ENCODE results near the gene TRNP1. TPM values are rescaled to one million over a fixed set of nuclear protein-coding genes. Genes with fewer than 3 reads are reported as not detected.

TRNP1 gene
- total and polyA plus RNA-seq, 4 donors = 15.0 to 30.8 (median 15.7) TPM

DNA sequence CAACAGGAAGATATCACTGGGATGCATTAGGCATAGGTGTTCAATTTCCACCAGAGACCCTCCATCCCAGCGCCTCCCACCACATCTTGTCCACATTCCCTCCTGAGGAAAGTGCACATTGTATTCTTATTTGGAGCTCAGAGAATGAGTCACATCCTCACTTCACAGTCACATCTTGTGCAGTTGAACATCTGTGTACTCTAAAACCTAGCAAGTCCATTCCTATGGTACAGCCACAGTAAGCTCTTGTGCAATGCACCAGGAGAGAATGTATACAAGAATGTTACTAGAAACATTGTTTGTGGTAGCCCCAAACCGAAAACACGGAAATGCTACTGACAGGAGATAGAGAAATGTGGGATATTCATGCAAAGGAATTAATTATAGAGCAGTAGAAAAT lies 31.7 kb upstream of the TRNP1 start:
- Histone ChIP-seq H3K27ac (ENCODE audit: low read depth in 1 of 2, low read length in 2 of 2) (no peak overlapping the region), H3K27me3 (ENCODE audit: control insufficient read depth in 1 of 2, insufficient read depth in 2 of 2, low read length in 1 of 2) (no peaks in the 10 kb centered on the region), H3K4me1 (ENCODE audit: control insufficient read depth in 1 of 2, insufficient read depth in 2 of 2, low read length in 2 of 2) (no peaks in the 10 kb centered on the region), H3K36me3 (ENCODE audit: control insufficient read depth in 1 of 2, insufficient read depth in 2 of 2, low read length in 1 of 2) (no peaks in the 10 kb centered on the region), H3K4me3 (ENCODE audit: low read length in 2 of 2) (no peak overlapping the region), H3K9me3 (ENCODE audit: control insufficient read depth, low read length) (peaks cover 2% of the 10 kb centered on the region)
- no peak for ATAC-seq (ENCODE audit: low FRiP score)
- intact Hi-C loops (cut with DNase I) = loop anchor here in 1 of 2 donors (10.0 kb wide), 1 partner anchor 133 kb away; no protein-coding TSS in a partner anchor
- WGBS, 2 donors = 67 to 70% methylated on average over 3 of the region's 3 CpGs
- no peak for DNase-seq

DNA sequence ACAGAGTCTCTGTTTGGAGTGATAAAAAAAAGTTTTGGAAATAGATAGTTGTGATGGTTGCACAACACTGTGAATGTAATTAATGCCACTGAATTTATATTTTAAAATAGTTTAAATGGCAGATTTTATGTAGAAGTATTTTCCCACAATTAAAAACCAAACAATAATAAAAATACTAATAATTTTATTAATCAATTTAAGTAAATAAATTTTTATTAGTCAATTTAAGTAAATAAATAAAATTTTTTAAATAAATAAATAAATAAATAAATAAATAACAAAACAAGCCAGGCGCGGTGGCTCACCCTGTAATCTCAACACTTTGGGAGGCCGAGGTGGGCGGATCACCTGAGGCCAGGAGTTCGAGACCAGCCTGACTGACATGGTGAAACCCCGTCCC lies 28.3 kb upstream of the TRNP1 start:
- intact Hi-C loops (cut with DNase I) = loop anchor here in 1 of 2 donors (10.0 kb wide), 1 partner anchor 130 kb away; no protein-coding TSS in a partner anchor
- Histone ChIP-seq H3K36me3 (ENCODE audit: control insufficient read depth in 1 of 2, insufficient read depth in 2 of 2, low read length in 1 of 2) (no peaks in the 10 kb centered on the region), H3K27ac (ENCODE audit: low read depth in 1 of 2, low read length in 2 of 2) (no peak overlapping the region), H3K4me3 (ENCODE audit: low read length in 2 of 2) (no peak overlapping the region), H3K9me3 (ENCODE audit: control insufficient read depth, low read length) (no peaks in the 10 kb centered on the region), H3K27me3 (ENCODE audit: control insufficient read depth in 1 of 2, insufficient read depth in 2 of 2, low read length in 1 of 2) (no peaks in the 10 kb centered on the region), H3K4me1 (ENCODE audit: control insufficient read depth in 1 of 2, insufficient read depth in 2 of 2, low read length in 2 of 2) (no peaks in the 10 kb centered on the region)
- WGBS, 2 donors = 87% methylated on average over 6 of the region's 6 CpGs
- DNase-seq = no peak
- ATAC-seq (ENCODE audit: low FRiP score) = no peak

DNA sequence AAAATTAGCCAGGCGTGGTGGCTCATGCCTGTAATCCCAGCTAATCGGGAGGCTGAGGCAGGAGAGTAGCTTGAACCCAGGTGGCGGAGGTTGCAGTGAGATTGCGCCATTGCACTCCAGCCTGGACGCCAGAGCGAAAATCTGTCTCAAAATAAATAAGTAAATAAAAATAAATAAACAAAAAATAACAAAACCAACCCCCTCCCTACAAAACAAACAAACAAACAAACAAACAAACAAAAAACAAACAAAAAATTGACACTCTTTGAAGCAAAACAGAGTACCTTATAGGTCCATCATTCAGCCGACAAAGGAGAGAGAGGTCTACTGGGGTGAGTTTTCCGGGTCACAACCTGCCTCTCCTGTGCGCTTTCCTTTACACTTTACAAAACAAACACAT lies 27.9 kb upstream of the TRNP1 start:
- H3K27me3 ChIP-seq (ENCODE audit: control insufficient read depth in 1 of 2, insufficient read depth in 2 of 2, low read length in 1 of 2) = no peaks in the 10 kb centered on the region
- H3K4me1 ChIP-seq (ENCODE audit: control insufficient read depth in 1 of 2, insufficient read depth in 2 of 2, low read length in 2 of 2) = no peaks in the 10 kb centered on the region
- no peaks in the 10 kb centered on the region for H3K9me3 ChIP-seq (ENCODE audit: control insufficient read depth, low read length)
- no peak for ATAC-seq (ENCODE audit: low FRiP score)
- no peak for DNase-seq
- no peaks in the 10 kb centered on the region for H3K36me3 ChIP-seq (ENCODE audit: control insufficient read depth in 1 of 2, insufficient read depth in 2 of 2, low read length in 1 of 2)
- no peak overlapping the region for H3K27ac ChIP-seq (ENCODE audit: low read depth in 1 of 2, low read length in 2 of 2)
- no peak overlapping the region for H3K4me3 ChIP-seq (ENCODE audit: low read length in 2 of 2)
- 85 to 93% methylated on average over 9 of the region's 9 CpGs for WGBS, 2 donors
- intact Hi-C loops (cut with DNase I) = loop anchor here (2.0 to 10.0 kb wide), 2 partner anchors 129 to 133 kb away; no protein-coding TSS in a partner anchor

DNA sequence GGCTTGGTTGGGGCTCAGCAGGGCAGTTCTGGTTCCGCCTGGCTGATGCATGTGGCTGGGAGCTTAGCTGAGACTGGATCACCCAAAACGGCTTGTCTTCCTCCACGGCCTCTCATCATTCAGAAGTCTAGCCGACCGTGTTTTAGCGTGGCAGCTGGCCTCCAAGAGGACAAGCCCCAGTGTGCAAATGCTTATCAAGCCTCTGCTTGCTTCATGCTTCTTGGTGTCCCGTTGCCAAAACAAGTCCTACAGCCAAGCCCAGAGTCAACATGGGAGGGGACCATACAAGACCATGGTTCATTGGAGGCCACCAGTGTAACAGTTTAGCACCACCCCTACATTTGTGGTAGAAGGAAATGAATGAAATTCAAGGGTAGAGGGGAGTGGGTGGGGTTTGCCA lies 22.7 kb upstream of the TRNP1 start:
- Histone ChIP-seq H3K4me3 (ENCODE audit: low read length in 2 of 2) (no peak overlapping the region), H3K27ac (ENCODE audit: low read depth in 1 of 2, low read length in 2 of 2) (no peak overlapping the region), H3K27me3 (ENCODE audit: control insufficient read depth in 1 of 2, insufficient read depth in 2 of 2, low read length in 1 of 2) (no peaks in the 10 kb centered on the region), H3K9me3 (ENCODE audit: control insufficient read depth, low read length) (no peaks in the 10 kb centered on the region), H3K36me3 (ENCODE audit: control insufficient read depth in 1 of 2, insufficient read depth in 2 of 2, low read length in 1 of 2) (no peaks in the 10 kb centered on the region), H3K4me1 (ENCODE audit: control insufficient read depth in 1 of 2, insufficient read depth in 2 of 2, low read length in 2 of 2) (no peaks in the 10 kb centered on the region)
- ATAC-seq (ENCODE audit: low FRiP score) (no peak), DNase-seq (no peak)
- 34% methylated on average over 7 of the region's 7 CpGs for WGBS, 2 donors
- intact Hi-C loops (cut with DNase I) = no loop called here

DNA sequence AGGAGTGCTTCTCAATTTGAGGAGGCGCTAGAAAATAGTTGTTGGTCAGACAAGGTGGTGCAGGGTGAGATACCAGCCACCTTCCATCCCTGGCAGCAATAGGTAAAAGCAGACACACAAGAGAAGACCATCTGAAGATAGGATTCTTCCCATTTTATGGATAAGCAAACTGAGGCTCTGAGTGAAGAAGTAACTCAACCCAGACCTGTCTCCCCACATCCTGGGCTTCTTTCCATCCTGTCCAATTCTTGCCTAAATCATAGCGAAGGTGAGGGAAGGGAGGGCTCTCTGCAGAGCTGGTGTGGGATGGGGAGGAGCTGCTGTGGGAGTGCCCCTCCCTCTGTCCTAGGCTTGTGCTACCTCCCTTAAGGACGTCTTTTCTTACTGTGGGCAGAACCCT lies 21.9 kb upstream of the TRNP1 start:
- no peaks in the 10 kb centered on the region for H3K36me3 ChIP-seq (ENCODE audit: control insufficient read depth in 1 of 2, insufficient read depth in 2 of 2, low read length in 1 of 2)
- no peak overlapping the region for H3K4me3 ChIP-seq (ENCODE audit: low read length in 2 of 2)
- intact Hi-C loops (cut with DNase I) = no loop called here
- no peak overlapping the region for H3K27ac ChIP-seq (ENCODE audit: low read depth in 1 of 2, low read length in 2 of 2)
- no peaks in the 10 kb centered on the region for H3K4me1 ChIP-seq (ENCODE audit: control insufficient read depth in 1 of 2, insufficient read depth in 2 of 2, low read length in 2 of 2)
- no peaks in the 10 kb centered on the region for H3K27me3 ChIP-seq (ENCODE audit: control insufficient read depth in 1 of 2, insufficient read depth in 2 of 2, low read length in 1 of 2)
- no peak for DNase-seq
- ATAC-seq (ENCODE audit: low FRiP score) = no peak
- H3K9me3 ChIP-seq (ENCODE audit: control insufficient read depth, low read length) = no peaks in the 10 kb centered on the region
- WGBS, 2 donors = 71 to 72% methylated on average over 3 of the region's 3 CpGs

DNA sequence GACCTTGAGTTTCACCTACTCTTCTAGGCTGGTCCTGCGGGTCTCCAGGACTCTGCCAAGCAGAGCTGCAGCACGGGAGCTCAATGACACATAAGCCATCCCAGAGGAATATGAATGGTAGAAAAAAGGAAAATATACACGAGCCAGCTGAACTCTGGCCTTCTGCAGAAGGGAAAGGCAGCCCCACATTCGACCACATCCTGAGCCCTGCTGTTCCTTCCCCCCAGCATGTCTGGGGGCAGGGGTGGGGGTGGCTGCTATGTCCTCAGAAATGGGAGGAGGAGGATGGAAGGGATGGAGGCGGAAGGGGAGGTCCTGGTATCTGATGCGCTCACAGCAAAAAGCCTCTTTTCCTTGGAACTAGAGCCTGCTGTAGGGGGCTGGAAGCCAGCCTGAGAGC lies 21.1 kb upstream of the TRNP1 start:
- 44 to 47% methylated on average over 6 of the region's 6 CpGs for WGBS, 2 donors
- Histone ChIP-seq H3K36me3 (ENCODE audit: control insufficient read depth in 1 of 2, insufficient read depth in 2 of 2, low read length in 1 of 2) (no peaks in the 10 kb centered on the region), H3K4me3 (ENCODE audit: low read length in 2 of 2) (no peak overlapping the region), H3K9me3 (ENCODE audit: control insufficient read depth, low read length) (no peaks in the 10 kb centered on the region), H3K27me3 (ENCODE audit: control insufficient read depth in 1 of 2, insufficient read depth in 2 of 2, low read length in 1 of 2) (no peaks in the 10 kb centered on the region), H3K4me1 (ENCODE audit: control insufficient read depth in 1 of 2, insufficient read depth in 2 of 2, low read length in 2 of 2) (no peaks in the 10 kb centered on the region), H3K27ac (ENCODE audit: low read depth in 1 of 2, low read length in 2 of 2) (no peak overlapping the region)
- intact Hi-C loops (cut with DNase I) = no loop called here
- ATAC-seq (ENCODE audit: low FRiP score) (no peak), DNase-seq (no peak)

DNA sequence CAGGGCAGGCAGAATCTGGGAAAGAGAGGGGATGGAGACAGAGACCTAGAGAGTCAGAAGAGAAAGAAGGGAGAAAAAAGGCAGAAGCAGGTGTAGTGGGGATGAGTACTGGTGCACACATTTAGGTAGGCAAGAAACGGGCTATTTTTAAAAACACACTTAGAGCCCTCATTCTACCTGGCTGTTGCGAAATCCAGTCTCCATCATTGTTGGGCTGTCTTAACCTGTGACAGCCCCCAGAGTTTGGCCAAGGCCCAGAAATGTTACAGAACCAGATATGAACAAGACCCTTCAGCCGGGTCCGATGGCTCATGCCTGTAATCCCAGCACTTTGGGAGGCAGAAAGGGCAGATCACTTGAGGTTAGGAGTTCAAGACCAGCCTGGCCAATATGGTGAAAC lies 20.7 kb upstream of the TRNP1 start:
- Histone ChIP-seq H3K36me3 (ENCODE audit: control insufficient read depth in 1 of 2, insufficient read depth in 2 of 2, low read length in 1 of 2) (no peaks in the 10 kb centered on the region), H3K9me3 (ENCODE audit: control insufficient read depth, low read length) (no peaks in the 10 kb centered on the region), H3K4me1 (ENCODE audit: control insufficient read depth in 1 of 2, insufficient read depth in 2 of 2, low read length in 2 of 2) (no peaks in the 10 kb centered on the region), H3K27ac (ENCODE audit: low read depth in 1 of 2, low read length in 2 of 2) (no peak overlapping the region), H3K4me3 (ENCODE audit: low read length in 2 of 2) (no peak overlapping the region), H3K27me3 (ENCODE audit: control insufficient read depth in 1 of 2, insufficient read depth in 2 of 2, low read length in 1 of 2) (no peaks in the 10 kb centered on the region)
- DNase-seq (no peak), ATAC-seq (ENCODE audit: low FRiP score) (no peak)
- intact Hi-C loops (cut with DNase I) = no loop called here
- WGBS, 2 donors = 91 to 95% methylated on average over 4 of the region's 4 CpGs

DNA sequence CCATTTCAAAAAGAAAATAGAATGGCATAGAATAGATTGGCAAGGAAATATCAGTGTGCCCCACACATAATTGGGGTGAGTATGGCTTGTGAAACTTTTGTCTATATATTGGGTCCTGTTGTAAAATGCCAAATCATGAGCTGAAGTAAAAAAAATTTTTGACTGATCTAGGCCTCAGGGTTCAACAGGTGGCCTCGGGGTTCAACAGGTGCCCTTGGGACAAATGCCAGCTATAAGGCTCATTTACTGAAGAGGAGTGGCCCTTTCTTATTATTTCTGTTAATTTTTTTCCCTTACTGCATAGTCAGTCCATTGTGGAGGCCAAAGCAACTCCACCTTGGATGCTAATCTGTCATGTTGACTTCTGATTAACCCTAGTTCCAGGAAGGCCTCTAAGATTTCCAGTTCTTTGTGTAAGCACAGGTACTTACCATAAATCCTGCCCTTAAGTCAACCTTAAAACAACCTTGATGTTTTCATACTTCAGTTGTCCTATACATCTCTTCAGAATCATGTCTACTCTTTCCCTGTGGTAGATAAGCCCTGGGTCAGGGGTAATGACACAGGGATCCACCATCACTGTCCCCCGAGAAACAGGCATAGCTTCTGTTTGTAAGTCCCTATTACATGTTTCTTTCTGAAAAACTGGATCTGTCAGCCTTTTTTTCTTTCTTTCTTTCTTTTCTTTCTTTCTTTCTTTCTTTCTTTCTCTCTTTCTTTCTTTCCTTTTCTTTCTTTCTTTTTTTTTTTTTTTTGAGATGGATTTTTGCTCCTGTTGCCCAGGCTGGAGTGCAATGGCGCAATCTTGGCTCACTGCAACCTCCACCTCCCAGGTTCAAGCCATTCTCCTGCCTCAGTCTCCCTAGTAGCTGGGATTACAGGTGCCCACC lies 16.6 kb upstream of the TRNP1 start:
- no peaks in the 10 kb centered on the region for H3K9me3 ChIP-seq (ENCODE audit: control insufficient read depth, low read length)
- 87 to 90% methylated on average over 3 of the region's 3 CpGs for WGBS, 2 donors
- no peak overlapping the region for H3K27ac ChIP-seq (ENCODE audit: low read depth in 1 of 2, low read length in 2 of 2)
- H3K4me3 ChIP-seq (ENCODE audit: low read length in 2 of 2) = no peak overlapping the region
- no peaks in the 10 kb centered on the region for H3K4me1 ChIP-seq (ENCODE audit: control insufficient read depth in 1 of 2, insufficient read depth in 2 of 2, low read length in 2 of 2)
- H3K27me3 ChIP-seq (ENCODE audit: control insufficient read depth in 1 of 2, insufficient read depth in 2 of 2, low read length in 1 of 2) = no peaks in the 10 kb centered on the region
- ATAC-seq (ENCODE audit: low FRiP score) (no peak), DNase-seq (no peak)
- H3K36me3 ChIP-seq (ENCODE audit: control insufficient read depth in 1 of 2, insufficient read depth in 2 of 2, low read length in 1 of 2) = no peaks in the 10 kb centered on the region
- intact Hi-C loops (cut with DNase I) = no loop called here

DNA sequence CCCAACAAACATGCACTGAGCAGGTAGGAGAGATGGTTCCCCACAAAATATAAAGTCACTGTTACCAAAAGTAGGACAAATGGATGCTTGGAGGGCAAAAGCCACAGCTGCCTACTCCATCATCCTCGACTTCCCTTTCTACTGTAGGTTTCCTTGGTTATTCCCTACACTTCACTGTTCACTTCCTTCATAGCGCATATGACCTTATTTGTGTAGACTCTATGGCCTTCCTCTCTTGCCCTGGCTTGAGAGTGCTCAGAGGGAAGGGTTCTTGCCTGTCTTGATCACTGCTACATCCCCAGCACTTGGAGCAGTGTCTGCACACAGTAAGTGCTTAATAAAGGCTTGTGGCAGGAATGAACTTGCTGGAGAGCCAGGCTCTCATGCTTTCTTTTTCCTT lies 14.6 kb upstream of the TRNP1 start:
- H3K9me3 ChIP-seq (ENCODE audit: control insufficient read depth, low read length) = no peaks in the 10 kb centered on the region
- H3K36me3 ChIP-seq (ENCODE audit: control insufficient read depth in 1 of 2, insufficient read depth in 2 of 2, low read length in 1 of 2) = no peaks in the 10 kb centered on the region
- no peak overlapping the region for H3K27ac ChIP-seq (ENCODE audit: low read depth in 1 of 2, low read length in 2 of 2)
- no peaks in the 10 kb centered on the region for H3K4me1 ChIP-seq (ENCODE audit: control insufficient read depth in 1 of 2, insufficient read depth in 2 of 2, low read length in 2 of 2)
- ATAC-seq (ENCODE audit: low FRiP score) (no peak), DNase-seq (no peak)
- H3K4me3 ChIP-seq (ENCODE audit: low read length in 2 of 2) = no peak overlapping the region
- H3K27me3 ChIP-seq (ENCODE audit: control insufficient read depth in 1 of 2, insufficient read depth in 2 of 2, low read length in 1 of 2) = no peaks in the 10 kb centered on the region
- WGBS, 2 donors = 74 to 85% methylated on average over 2 of the region's 2 CpGs
- intact Hi-C loops (cut with DNase I) = no loop called here

Data from aorta (tissue), 5 donors.